ENCODE results near the gene STIM2. TPM values are rescaled to one million over a fixed set of nuclear protein-coding genes. Genes with fewer than 3 reads are reported as not detected.

STIM2 gene
- total RNA-seq, 4 donors from 2014 or later = 3.9 to 7.6 (median 4.9) TPM

DNA sequence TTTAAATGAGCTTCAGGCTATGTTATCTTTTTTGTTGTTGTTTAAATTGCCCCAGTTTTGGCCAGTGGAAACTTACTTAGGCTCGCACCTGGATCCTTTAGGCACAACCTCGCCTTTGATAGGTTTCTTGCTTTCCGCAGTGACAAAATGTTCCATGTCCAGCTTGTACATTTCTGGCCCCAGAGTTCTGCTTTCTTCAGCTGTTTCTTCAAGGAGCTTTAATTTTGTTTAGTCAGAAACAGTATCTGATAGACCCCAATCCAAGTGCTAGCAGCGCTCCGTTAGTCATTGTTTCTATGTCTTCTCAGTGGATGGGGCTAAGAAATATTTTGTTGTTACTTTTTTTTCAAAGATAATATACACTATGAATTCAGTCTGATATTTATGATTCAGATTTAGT, 82.8 kb downstream of the STIM2 start:
- ATAC-seq = no peak

DNA sequence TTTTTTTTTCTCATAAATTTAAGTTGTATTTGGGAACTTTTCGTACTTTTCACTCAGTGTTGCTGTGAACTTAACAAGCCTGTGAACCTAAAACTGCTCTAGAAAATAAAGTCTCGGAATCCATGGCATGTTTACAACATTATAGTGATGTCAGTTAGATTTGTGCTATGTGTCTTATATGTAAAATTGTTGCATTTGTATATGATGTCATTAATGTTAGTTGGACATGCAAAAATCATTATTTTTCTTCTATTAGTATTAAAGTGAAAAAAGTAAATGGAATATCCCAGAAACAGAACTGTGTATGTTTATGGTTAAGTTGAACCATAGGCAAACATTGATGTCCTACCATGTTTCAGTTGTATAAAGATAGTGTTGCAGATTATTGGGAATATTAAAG, 85.2 kb downstream of the STIM2 start:
- ATAC-seq (no peak), DNase-seq (no peak)
- no peaks in the 10 kb centered on the region for H3K4me1 ChIP-seq
- intact Hi-C loops (cut with DNase I; ENCODE audit: low total_unique reads) = no loop called here
- no peaks in the 10 kb centered on the region for H3K36me3 ChIP-seq
- in situ Hi-C loops (cut with MboI; ENCODE audit: low sequenced_read_pairs in 4 of 4) = no loop called here
- H3K4me3 ChIP-seq = no peak overlapping the region
- no peaks in the 10 kb centered on the region for H3K9me3 ChIP-seq
- TF ChIP-seq POLR2A (IDR thresholded peaks at IDR 0.05) = no peak
- TF ChIP-seq, protein P1, sequence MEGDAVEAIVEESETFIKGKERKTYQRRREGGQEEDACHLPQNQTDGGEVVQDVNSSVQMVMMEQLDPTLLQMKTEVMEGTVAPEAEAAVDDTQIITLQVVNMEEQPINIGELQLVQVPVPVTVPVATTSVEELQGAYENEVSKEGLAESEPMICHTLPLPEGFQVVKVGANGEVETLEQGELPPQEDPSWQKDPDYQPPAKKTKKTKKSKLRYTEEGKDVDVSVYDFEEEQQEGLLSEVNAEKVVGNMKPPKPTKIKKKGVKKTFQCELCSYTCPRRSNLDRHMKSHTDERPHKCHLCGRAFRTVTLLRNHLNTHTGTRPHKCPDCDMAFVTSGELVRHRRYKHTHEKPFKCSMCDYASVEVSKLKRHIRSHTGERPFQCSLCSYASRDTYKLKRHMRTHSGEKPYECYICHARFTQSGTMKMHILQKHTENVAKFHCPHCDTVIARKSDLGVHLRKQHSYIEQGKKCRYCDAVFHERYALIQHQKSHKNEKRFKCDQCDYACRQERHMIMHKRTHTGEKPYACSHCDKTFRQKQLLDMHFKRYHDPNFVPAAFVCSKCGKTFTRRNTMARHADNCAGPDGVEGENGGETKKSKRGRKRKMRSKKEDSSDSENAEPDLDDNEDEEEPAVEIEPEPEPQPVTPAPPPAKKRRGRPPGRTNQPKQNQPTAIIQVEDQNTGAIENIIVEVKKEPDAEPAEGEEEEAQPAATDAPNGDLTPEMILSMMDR (IDR thresholded peaks at IDR 0.05 in 4 of 5, conservative IDR thresholded peaks at IDR 0.05 in 1 of 5) = no peak
- H3K27me3 ChIP-seq = no peaks in the 10 kb centered on the region
- no peak overlapping the region for H3K27ac ChIP-seq

More for the DNA sequence above, 82.8 kb downstream of the STIM2 start:
- Histone ChIP-seq H3K4me3 (no peak overlapping the region), H3K9me3 (no peaks in the 10 kb centered on the region), H3K4me1 (no peaks in the 10 kb centered on the region), H3K36me3 (no peaks in the 10 kb centered on the region), H3K27ac (no peak overlapping the region), H3K27me3 (no peaks in the 10 kb centered on the region)
- intact Hi-C loops (cut with DNase I; ENCODE audit: low total_unique reads) (no loop called here), in situ Hi-C loops (cut with MboI; ENCODE audit: low sequenced_read_pairs in 4 of 4) (no loop called here)
- TF ChIP-seq, protein P1 (IDR thresholded peaks at IDR 0.05 in 4 of 5, conservative IDR thresholded peaks at IDR 0.05 in 1 of 5) = no peak
- no peak for TF ChIP-seq POLR2A (IDR thresholded peaks at IDR 0.05)
- DNase-seq = no peak

DNA sequence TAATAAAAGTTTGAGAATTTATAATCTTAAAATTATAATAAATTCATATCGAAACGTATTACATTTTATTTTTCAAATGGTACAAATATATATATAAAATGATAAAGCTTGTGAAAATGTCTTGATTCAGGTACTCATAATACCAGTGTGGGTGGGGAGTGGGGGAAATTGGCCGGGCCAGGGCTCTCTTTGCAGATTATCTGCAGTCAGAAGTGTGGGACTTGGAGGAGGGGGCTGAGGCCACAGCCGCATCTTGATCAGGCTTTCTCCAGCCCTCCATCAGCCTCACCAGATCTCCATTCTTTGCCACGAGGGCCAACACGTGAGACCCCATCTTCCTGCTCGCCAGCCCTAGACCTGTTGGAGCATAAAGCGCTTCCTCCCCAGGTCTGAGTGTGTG, 86.7 kb downstream of the STIM2 start:
- no peak overlapping the region for H3K4me3 ChIP-seq
- in situ Hi-C loops (cut with MboI; ENCODE audit: low sequenced_read_pairs in 4 of 4) (no loop called here), intact Hi-C loops (cut with DNase I; ENCODE audit: low total_unique reads) (no loop called here)
- no peak for DNase-seq
- no peak for ATAC-seq
- no peaks in the 10 kb centered on the region for H3K4me1 ChIP-seq
- no peak for TF ChIP-seq POLR2A (IDR thresholded peaks at IDR 0.05)
- TF ChIP-seq, protein P1 (IDR thresholded peaks at IDR 0.05 in 4 of 5, conservative IDR thresholded peaks at IDR 0.05 in 1 of 5) = no peak
- no peak overlapping the region for H3K27ac ChIP-seq
- no peaks in the 10 kb centered on the region for H3K9me3 ChIP-seq
- no peaks in the 10 kb centered on the region for H3K36me3 ChIP-seq
- no peaks in the 10 kb centered on the region for H3K27me3 ChIP-seq

DNA sequence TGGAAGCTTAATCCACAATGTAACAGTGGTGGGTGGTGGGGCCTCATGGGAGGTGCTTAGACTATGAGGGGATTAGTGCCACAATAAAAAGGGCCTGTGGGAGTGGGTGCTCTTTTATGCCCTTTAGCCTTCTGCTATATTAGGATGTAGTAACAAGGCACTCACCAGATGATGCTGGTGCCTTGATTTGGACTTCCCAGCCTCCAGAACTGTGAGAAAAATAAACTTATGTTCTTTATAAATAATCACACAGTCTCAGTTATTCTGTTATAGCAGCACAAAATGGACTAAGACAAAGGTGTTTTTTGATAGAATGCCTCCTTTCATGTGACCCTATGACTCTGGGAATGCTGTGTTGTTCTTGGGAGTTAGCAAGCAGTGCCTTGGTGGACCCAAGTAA, 89.8 kb downstream of the STIM2 start:
- in situ Hi-C loops (cut with MboI; ENCODE audit: low sequenced_read_pairs in 4 of 4) = no loop called here
- Histone ChIP-seq H3K36me3 (no peaks in the 10 kb centered on the region), H3K4me1 (no peaks in the 10 kb centered on the region), H3K4me3 (no peak overlapping the region), H3K9me3 (no peaks in the 10 kb centered on the region), H3K27me3 (no peaks in the 10 kb centered on the region), H3K27ac (no peak overlapping the region)
- intact Hi-C loops (cut with DNase I; ENCODE audit: low total_unique reads) = no loop called here
- ATAC-seq (no peak), DNase-seq (no peak)
- TF ChIP-seq POLR2A (IDR thresholded peaks at IDR 0.05) = no peak
- TF ChIP-seq, protein P1 (IDR thresholded peaks at IDR 0.05 in 4 of 5, conservative IDR thresholded peaks at IDR 0.05 in 1 of 5) = no peak

DNA sequence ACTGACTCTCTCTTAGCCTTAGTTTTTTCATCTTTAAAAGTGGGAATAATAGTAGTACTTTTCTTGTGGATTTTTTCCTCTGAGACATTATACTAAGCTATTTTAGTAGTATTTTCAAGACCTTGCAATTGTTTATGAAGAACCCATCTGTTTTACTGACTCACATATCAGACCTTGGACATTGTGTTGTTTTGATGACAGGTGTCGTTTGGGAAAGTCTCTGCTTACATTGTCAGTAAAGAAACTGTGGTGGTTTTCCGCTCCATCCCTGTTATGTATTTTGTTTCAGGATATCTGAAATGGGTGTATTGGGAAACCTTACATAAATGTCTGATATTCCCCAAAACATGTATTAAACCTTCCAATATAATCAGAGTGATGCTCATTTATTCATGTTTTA, 92.2 kb downstream of the STIM2 start:
- Histone ChIP-seq H3K36me3 (no peaks in the 10 kb centered on the region), H3K27ac (no peak overlapping the region), H3K4me3 (no peak overlapping the region), H3K4me1 (no peaks in the 10 kb centered on the region), H3K27me3 (no peaks in the 10 kb centered on the region), H3K9me3 (no peaks in the 10 kb centered on the region)
- no peak for DNase-seq
- no peak for ATAC-seq
- no peak for TF ChIP-seq POLR2A (IDR thresholded peaks at IDR 0.05)
- TF ChIP-seq, protein P1 (IDR thresholded peaks at IDR 0.05 in 4 of 5, conservative IDR thresholded peaks at IDR 0.05 in 1 of 5) = no peak
- in situ Hi-C loops (cut with MboI; ENCODE audit: low sequenced_read_pairs in 4 of 4) (no loop called here), intact Hi-C loops (cut with DNase I; ENCODE audit: low total_unique reads) (no loop called here)

All from gastrocnemius medialis (tissue), 4 donors.